Lower lobe of right lung (tissue), 2 donors: ENCODE results near the gene LILRA2. TPM values are rescaled to one million over a fixed set of nuclear protein-coding genes. Genes with fewer than 3 reads are reported as not detected.
A peak's percentile ranks its signal among the peaks of the same experiment; 100 is the strongest.
"Not testable (repeated sequence)": the region's sequence is repeated elsewhere in the genome, so short reads cannot be mapped to it uniquely, and the experiment has no call there.

Experiments
- ATAC-seq, 2 donors: fragments of 200-7000 bp; cut with Tn5 transposase; one replicate each; pipeline ENCODE4 v1.9.1; 2020 to 2022; ENCODE audit warnings: mild to moderate bottlenecking in 2 of 2, moderate library complexity in 2 of 2
- DNase-seq: peaks from one replicate; pipeline ENCODE4 v3.0.0-alpha.2; 2020
- H3K27ac ChIP-seq: fragments of 200-600 bp; one replicate; pipeline ENCODE4 v1.8.0; 2022
- H3K27me3 ChIP-seq: fragments of 200-600 bp; one replicate; pipeline ENCODE4 v1.8.0; 2022; ENCODE audit warnings: low read depth
- H3K36me3 ChIP-seq: fragments of 200-600 bp; one replicate; pipeline ENCODE4 v1.8.0; 2022; ENCODE audit warnings: mild to moderate bottlenecking
- H3K4me1 ChIP-seq: fragments of 200-600 bp; one replicate; pipeline ENCODE4 v1.8.0; 2022
- H3K4me3 ChIP-seq: fragments of 200-600 bp; one replicate; pipeline ENCODE4 v1.8.0; 2022; ENCODE audit warnings: mild to moderate bottlenecking
- H3K9me3 ChIP-seq: fragments of 200-600 bp; one replicate; pipeline ENCODE4 v1.8.0; 2022
- intact Hi-C: fragments of 100-400 bp; cut with DNase I; formaldehyde crosslinking; loops from one replicate; pipeline ENCODE4 v1.11.0; 2022
- total RNA-seq: library from RNA; stranded (reverse); fragmentation: NEBNext Ultra II Directional; extraction: Animal tissue kit (Norgen Biotek cat#: 25700); gene quantifications from one replicate; pipeline ENCODE4 v1.2.1, GENCODE V29; 2021
- TF ChIP-seq, protein P1 (sequence below): fragments of 200-600 bp; IDR thresholded peaks from one replicate; pipeline ENCODE4 v1.8.0; 2022; ENCODE audit warnings: antibody characterized with exemption, mild to moderate bottlenecking
- donor health status: DM: no; HTN: yes; CAD: no; lungs with severe emphysema.

The LILRA2 gene
- total RNA-seq, 1 donor from 2014 or later: 25.3 TPM

DNA sequence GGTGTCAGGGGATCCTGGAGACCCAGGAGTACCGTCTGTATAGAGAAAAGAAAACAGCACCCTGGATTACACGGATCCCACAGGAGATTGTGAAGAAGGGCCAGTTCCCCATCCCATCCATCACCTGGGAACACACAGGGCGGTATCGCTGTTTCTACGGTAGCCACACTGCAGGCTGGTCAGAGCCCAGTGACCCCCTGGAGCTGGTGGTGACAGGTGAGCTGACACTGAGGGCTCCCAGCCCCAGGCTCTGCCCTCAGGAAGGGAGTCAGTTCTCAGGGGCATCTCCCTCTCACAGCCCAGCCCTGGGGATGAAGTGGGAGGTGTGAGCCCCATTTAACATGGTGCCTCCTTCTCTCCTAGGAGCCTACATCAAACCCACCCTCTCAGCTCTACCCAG lies 21.1 kb downstream of the LILRA2 start:
- Histone ChIP-seq H3K4me3 (no peak overlapping the region), H3K4me1 (no peaks in the 10 kb centered on the region), H3K27ac (no peak overlapping the region), H3K27me3 (no peaks in the 10 kb centered on the region), H3K36me3 (no peaks in the 10 kb centered on the region), H3K9me3 (no peaks in the 10 kb centered on the region)
- no peak for DNase-seq
- intact Hi-C loops: no loop called here
- no peak for ATAC-seq
- TF ChIP-seq, protein P1, sequence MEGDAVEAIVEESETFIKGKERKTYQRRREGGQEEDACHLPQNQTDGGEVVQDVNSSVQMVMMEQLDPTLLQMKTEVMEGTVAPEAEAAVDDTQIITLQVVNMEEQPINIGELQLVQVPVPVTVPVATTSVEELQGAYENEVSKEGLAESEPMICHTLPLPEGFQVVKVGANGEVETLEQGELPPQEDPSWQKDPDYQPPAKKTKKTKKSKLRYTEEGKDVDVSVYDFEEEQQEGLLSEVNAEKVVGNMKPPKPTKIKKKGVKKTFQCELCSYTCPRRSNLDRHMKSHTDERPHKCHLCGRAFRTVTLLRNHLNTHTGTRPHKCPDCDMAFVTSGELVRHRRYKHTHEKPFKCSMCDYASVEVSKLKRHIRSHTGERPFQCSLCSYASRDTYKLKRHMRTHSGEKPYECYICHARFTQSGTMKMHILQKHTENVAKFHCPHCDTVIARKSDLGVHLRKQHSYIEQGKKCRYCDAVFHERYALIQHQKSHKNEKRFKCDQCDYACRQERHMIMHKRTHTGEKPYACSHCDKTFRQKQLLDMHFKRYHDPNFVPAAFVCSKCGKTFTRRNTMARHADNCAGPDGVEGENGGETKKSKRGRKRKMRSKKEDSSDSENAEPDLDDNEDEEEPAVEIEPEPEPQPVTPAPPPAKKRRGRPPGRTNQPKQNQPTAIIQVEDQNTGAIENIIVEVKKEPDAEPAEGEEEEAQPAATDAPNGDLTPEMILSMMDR: no peak

DNA sequence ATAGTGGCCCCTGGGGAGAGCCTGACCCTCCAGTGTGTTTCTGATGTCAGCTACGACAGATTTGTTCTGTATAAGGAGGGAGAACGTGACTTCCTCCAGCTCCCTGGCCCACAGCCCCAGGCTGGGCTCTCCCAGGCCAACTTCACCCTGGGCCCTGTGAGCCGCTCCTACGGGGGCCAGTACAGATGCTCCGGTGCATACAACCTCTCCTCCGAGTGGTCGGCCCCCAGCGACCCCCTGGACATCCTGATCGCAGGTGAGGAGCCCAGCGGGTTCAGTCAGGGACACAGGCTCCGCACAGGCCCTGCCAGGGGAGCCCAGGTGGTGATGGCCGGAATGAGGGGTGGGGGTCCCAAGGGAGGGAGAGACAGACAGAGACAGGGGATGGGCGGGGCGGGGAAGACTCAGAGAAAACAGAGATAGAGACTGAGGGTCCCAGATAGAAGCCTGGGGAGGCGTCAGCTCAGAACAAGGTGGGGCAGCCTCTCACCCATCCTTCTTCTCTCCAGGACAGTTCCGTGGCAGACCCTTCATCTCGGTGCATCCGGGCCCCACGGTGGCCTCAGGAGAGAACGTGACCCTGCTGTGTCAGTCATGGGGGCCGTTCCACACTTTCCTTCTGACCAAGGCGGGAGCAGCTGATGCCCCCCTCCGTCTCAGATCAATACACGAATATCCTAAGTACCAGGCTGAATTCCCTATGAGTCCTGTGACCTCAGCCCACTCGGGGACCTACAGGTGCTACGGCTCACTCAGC lies 22.3 kb downstream of the LILRA2 start:
- intact Hi-C loops, DNase-seq: not testable (repeated sequence)

DNA sequence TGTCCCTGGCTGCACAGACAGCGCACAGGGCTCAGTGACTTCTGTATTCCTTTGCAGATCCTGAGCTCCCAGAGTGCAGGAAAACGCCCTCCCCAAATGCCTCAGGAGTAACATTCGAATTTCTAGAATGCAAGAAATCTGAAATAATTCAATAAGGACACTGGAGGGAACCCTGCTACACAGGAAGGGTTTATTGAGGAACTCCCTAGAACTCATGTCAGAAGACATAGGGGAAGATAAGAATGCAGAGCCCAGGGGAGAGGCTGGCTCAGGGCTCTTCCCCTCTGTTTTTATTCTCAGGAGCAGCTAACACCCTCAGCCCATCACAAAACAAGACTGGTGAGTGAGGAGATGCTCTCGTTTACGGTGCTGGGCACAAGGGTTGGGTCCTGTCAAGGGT lies 26.6 kb downstream of the LILRA2 start:
- Histone ChIP-seq H3K36me3 (no peaks in the 10 kb centered on the region), H3K9me3 (no peaks in the 10 kb centered on the region), H3K27ac (no peak overlapping the region), H3K4me1 (no peaks in the 10 kb centered on the region), H3K4me3 (no peak overlapping the region), H3K27me3 (peaks cover 10% of the 10 kb centered on the region)
- DNase-seq (no peak), ATAC-seq (peak in 1 of 2 donors; percentile 32)
- intact Hi-C loops: no loop called here
- TF ChIP-seq, protein P1: no peak

More for the DNA sequence above, 22.3 kb downstream of the LILRA2 start:
- not testable (repeated sequence) for H3K27ac ChIP-seq, H3K9me3 ChIP-seq, H3K27me3 ChIP-seq, H3K36me3 ChIP-seq, H3K4me1 ChIP-seq, ATAC-seq, H3K4me3 ChIP-seq

DNA sequence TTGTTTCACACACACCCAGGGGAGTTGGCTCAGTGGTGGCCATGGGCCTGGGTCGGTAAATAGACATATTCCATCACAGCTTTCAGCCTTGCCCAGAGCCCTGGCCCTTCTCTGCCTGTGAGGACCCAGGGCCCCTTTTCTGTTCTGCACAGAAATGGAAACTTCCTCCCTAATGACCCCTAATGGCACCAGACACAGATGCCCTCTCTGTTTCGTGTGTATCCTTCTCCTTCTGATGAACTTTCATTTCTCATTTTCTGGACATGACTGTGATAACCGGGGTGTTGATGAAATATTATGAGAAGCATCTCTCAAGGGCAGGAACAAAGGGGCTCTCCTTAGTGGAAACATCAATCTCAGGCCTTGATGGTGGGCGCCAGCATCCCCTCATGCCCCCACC lies 32.6 kb downstream of the LILRA2 start:
- peak; percentile 62 to 67 for ATAC-seq

DNA sequence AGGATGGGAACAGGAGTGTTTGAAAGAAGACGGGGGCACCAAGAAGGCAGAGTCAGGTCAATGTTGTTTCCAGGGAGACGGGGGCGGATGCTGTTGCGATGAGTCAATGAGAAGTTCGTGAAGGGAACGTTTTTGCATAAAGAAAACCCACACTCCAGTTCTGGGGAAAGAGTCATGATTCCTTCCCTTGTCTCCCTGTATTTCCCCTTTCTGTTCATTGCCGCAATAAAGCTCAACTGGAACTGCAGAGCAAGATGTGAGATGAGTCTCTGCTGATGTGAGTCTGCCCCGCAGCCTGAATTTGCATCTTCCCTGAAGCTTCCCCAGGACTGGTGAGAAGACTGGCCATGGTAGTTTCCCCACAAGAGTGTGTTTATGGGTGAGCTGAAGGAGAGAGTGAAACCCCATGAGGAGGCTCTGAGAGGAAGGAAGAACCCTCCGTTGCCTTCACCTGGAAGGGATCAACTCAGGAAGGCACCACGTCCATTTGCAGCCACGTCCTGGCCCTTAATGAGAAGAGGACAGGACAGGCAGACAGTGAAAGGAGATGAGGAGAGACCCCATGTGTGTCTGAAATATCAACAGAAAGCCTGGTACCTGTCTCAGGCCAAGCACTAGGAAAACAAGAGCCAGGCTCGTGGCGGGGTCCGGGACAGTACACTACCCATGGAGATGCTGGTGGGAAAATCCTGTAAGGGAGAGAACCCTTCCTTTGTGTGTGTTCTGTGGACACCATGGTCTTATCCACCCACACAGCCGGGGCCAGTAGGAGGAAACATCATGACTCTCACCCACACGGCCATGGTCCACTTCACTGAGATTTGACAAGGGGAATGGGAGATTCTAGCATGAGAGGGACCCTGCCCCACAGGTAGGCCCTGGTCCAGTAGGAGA lies 33.5 kb downstream of the LILRA2 start:
- no peak for DNase-seq
- Histone ChIP-seq H3K27me3 (peaks cover 3% of the 10 kb centered on the region), H3K27ac (no peak overlapping the region), H3K4me1 (no peaks in the 10 kb centered on the region), H3K4me3 (no peak overlapping the region), H3K36me3 (no peaks in the 10 kb centered on the region), H3K9me3 (no peaks in the 10 kb centered on the region)
- ATAC-seq: peak; percentile 76 to 80
- intact Hi-C loops: no loop called here
- TF ChIP-seq, protein P1: no peak

More for the DNA sequence above, 32.6 kb downstream of the LILRA2 start:
- H3K9me3 ChIP-seq: no peaks in the 10 kb centered on the region
- TF ChIP-seq, protein P1: no peak
- peaks cover 3% of the 10 kb centered on the region for H3K27me3 ChIP-seq
- intact Hi-C loops: no loop called here
- H3K4me3 ChIP-seq: no peak overlapping the region
- no peak for DNase-seq
- no peaks in the 10 kb centered on the region for H3K36me3 ChIP-seq
- no peaks in the 10 kb centered on the region for H3K4me1 ChIP-seq
- no peak overlapping the region for H3K27ac ChIP-seq

DNA sequence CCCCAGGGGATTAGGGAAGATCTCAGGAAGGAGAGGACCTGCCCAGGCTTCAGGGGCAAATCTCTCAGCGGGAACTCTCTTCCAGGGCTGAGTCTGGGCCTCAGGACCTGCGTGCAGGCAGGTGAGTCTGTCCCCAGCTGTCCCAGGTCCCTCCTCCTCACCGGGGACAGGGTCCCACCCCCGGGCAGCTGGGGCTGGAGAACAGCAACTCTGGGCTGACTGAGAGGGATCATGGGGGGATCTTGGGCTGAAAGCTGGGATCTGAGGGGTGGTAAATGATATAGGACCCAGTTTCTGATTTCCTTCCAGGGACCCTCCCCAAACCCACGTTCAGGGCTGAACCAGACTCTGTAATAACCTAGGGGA lies 34.2 kb downstream of the LILRA2 start:
- intact Hi-C loops: no loop called here
- peaks cover 3% of the 10 kb centered on the region for H3K27me3 ChIP-seq
- no peak overlapping the region for H3K4me3 ChIP-seq
- H3K27ac ChIP-seq: no peak overlapping the region
- no peaks in the 10 kb centered on the region for H3K4me1 ChIP-seq
- DNase-seq: no peak
- H3K9me3 ChIP-seq: no peaks in the 10 kb centered on the region
- no peak for ATAC-seq
- TF ChIP-seq, protein P1: no peak
- no peaks in the 10 kb centered on the region for H3K36me3 ChIP-seq
